ENCODE measurements around the gene PRKN.

Gene PRKN

GRCh38 chr6:162474722-162475121, 252.8 kb downstream of the PRKN start:
- FAIRE-seq = no peak
- DNase-seq (ENCODE audit: insufficient read length, low spot score) = no peak

- no peak for FAIRE-seq
Observed at GRCh38 chr6:162471842-162472241, 255.7 kb downstream of the PRKN start.

GRCh38 chr6:162468326-162468725, 259.2 kb downstream of the PRKN start:
- FAIRE-seq = no peak

More at GRCh38 chr6:162471842-162472241, 255.7 kb downstream of the PRKN start:
- DNase-seq (ENCODE audit: insufficient read length, low spot score) = no peak

GRCh38 chr6:162467679-162468078, 259.9 kb downstream of the PRKN start:
- no peak for FAIRE-seq

More at GRCh38 chr6:162468326-162468725, 259.2 kb downstream of the PRKN start:
- DNase-seq (ENCODE audit: insufficient read length, low spot score) = no peak

GRCh38 chr6:162463576-162463975, 264.0 kb downstream of the PRKN start:
- FAIRE-seq (no peak), DNase-seq (ENCODE audit: insufficient read length, low spot score) (no peak)

More at GRCh38 chr6:162467679-162468078, 259.9 kb downstream of the PRKN start:
- DNase-seq (ENCODE audit: insufficient read length, low spot score) = no peak

- FAIRE-seq (no peak), DNase-seq (ENCODE audit: insufficient read length, low spot score) (no peak)
Observed at GRCh38 chr6:162459985-162460384, 267.6 kb downstream of the PRKN start.

GRCh38 chr6:162450358-162450757, 277.2 kb downstream of the PRKN start:
- DNase-seq (ENCODE audit: insufficient read length, low spot score) (no peak), FAIRE-seq (no peak)

- DNase-seq (ENCODE audit: insufficient read length, low spot score) (no peak), FAIRE-seq (no peak)
Observed at GRCh38 chr6:162448294-162448693, 279.3 kb downstream of the PRKN start.

- DNase-seq (ENCODE audit: insufficient read length, low spot score) (no peak), FAIRE-seq (no peak)
Observed at GRCh38 chr6:162443101-162443500, 284.5 kb downstream of the PRKN start.

- no peak for DNase-seq (ENCODE audit: insufficient read length, low spot score)
- no peak for FAIRE-seq
Observed at GRCh38 chr6:162442687-162443086, 284.9 kb downstream of the PRKN start.

GRCh38 chr6:162441991-162442390, 285.6 kb downstream of the PRKN start:
- DNase-seq (ENCODE audit: insufficient read length, low spot score) = no peak
- FAIRE-seq = no peak

GRCh38 chr6:162438980-162439379, 288.6 kb downstream of the PRKN start:
- FAIRE-seq = no peak

GRCh38 chr6:162435071-162435470, 292.5 kb downstream of the PRKN start:
- no peak for FAIRE-seq
- no peak for DNase-seq (ENCODE audit: insufficient read length, low spot score)

More at GRCh38 chr6:162438980-162439379, 288.6 kb downstream of the PRKN start:
- no peak for DNase-seq (ENCODE audit: insufficient read length, low spot score)

- no peak for DNase-seq (ENCODE audit: insufficient read length, low spot score)
- FAIRE-seq = no peak
Observed at GRCh38 chr6:162421004-162421403, 306.6 kb downstream of the PRKN start.

GRCh38 chr6:162416831-162417537, 310.6 kb downstream of the PRKN start:
- DNase-seq (ENCODE audit: insufficient read length, low spot score) (no peak), FAIRE-seq (no peak)

- FAIRE-seq = no peak
- DNase-seq (ENCODE audit: insufficient read length, low spot score) = no peak
Observed at GRCh38 chr6:162416307-162416706, 311.3 kb downstream of the PRKN start.

GRCh38 chr6:162409741-162410691, 317.6 kb downstream of the PRKN start:
- DNase-seq (ENCODE audit: insufficient read length, low spot score) (no peak), FAIRE-seq (no peak)

- DNase-seq (ENCODE audit: insufficient read length, low spot score) (no peak), FAIRE-seq (no peak)
Observed at GRCh38 chr6:162408826-162409535, 318.6 kb downstream of the PRKN start.

- FAIRE-seq = no peak
- DNase-seq (ENCODE audit: insufficient read length, low spot score) = no peak
Observed at GRCh38 chr6:162404951-162405350, 322.6 kb downstream of the PRKN start.

- DNase-seq (ENCODE audit: insufficient read length, low spot score) (no peak), FAIRE-seq (no peak)
Observed at GRCh38 chr6:162403031-162403430, 324.5 kb downstream of the PRKN start.

GRCh38 chr6:162395181-162395580, 332.4 kb downstream of the PRKN start:
- no peak for FAIRE-seq
- no peak for DNase-seq (ENCODE audit: insufficient read length, low spot score)
